ENCODE measurements around the gene DGKZ.

Gene DGKZ

GRCh38 chr11:46322759-46323158 is 24.5 kb upstream of the DGKZ start:
- in situ Hi-C loops (cut with MboI; ENCODE audit: low sequenced_read_pairs), result no loop called here

DNA sequence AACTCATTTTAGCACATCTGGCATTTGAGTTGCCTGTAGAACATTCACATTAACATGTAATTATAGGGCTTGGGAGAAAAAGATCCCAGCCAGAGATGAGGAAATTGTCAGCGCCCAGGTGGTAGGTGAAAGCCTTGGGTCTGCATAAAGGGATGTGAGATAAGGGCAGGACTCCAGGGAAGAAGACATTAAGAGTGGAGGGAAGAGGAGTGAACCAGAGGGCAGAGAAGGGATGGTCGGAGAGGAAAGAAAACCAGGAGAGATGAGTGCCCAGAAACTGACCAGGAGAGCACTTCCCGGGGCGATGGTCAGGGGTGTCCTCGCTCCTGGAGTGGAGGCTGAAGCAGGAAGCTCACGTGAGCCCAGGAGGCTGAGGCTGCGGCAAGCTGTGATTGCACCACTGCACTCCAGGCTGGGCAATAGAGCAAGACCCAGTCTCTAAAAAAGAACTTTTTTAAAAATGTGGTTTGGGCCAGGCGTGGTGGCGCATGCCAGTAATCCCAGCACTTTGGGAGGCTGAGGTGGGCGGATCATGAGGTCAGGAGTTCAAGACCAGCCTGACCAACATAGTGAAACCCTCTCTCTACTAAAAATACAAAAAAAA is 20.3 kb upstream of the DGKZ start:
- in situ Hi-C loops (cut with MboI; ENCODE audit: low sequenced_read_pairs), result no loop called here

DNA sequence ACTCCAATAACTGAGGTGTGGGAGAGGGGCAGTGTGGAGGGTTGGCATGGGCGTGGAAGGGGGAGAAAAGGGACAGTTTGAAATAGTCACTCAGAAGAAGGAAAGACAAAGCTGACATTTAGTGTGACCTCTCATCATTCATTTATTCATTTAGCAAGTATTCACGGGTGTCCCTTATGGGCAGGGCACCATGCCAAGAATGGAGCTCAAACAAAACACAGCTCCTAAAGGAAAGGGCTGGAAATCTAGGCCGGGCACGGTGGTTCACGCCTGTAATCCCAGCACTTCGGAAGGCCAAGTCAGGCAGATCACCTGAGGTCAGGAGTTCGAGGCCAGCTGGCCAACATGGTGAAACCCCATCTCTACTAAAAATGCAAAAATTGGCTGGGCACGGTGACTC is 19.4 kb upstream of the DGKZ start:
- in situ Hi-C loops (cut with MboI; ENCODE audit: low sequenced_read_pairs), result no loop called here

- in situ Hi-C loops (cut with MboI; ENCODE audit: low sequenced_read_pairs), result no loop called here
These were observed 17.1 kb upstream of the DGKZ start for GRCh38 chr11:46330154-46330553.

GRCh38 chr11:46330563-46331281 is 16.5 kb upstream of the DGKZ start:
- in situ Hi-C loops (cut with MboI; ENCODE audit: low sequenced_read_pairs), result no loop called here

DNA sequence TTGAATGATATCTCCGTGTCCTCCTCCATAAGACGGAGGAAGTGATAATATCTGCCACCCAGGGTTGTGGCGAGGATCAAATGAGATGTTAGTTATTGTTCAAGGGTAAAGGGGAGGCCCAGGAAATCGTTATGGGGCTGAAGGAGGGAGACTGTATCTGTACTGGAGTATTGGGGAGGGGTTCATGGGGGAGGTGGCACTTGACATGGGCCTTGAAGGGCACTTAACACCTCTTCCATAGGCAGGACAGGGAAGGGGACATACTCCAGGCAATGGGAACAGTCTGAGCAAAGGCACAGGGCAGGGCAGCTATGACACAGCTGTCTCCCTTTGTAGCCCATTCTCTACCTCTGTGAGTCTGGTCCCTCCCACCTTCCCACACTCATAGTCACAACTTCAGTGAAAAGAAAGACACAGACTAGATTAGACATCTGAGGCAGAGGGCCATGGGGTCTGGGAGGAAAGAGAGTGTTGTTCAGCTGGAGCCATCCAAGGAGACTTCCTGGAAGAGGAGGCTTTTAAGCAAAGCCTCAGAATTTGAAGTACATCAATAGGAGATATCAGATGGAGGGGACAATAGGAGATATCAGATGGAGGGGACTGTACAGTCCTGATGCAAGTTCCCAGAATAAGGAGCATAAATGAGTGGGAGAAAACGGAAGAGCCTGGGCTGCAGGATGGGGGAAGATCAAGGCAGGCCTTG is 15.8 kb upstream of the DGKZ start:
- in situ Hi-C loops (cut with MboI; ENCODE audit: low sequenced_read_pairs), result no loop called here

DNA sequence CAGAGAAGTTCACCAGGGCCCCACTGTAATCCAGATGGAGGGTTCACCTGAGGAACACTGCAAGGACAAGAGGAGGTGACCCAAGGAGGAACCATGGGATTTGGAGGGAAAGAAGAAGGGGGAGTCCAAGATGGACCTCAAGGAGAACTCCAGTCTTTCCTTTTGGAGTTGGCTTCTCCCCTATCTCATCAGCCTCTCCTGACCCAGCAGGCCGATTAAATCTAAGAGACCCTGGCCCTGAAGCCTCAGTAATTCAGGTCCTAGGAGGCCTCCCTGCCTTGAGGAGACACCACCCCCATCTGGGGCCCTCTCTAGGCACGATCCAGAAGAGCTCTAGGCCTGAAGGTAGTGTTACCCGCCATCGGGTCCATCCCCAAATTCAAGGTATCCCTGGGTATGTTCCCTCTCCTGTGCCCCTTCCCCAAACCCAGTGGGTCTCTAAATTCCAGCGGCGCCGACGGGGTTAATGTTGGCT is 15.1 kb upstream of the DGKZ start:
- in situ Hi-C loops (cut with MboI; ENCODE audit: low sequenced_read_pairs), result no loop called here

DNA sequence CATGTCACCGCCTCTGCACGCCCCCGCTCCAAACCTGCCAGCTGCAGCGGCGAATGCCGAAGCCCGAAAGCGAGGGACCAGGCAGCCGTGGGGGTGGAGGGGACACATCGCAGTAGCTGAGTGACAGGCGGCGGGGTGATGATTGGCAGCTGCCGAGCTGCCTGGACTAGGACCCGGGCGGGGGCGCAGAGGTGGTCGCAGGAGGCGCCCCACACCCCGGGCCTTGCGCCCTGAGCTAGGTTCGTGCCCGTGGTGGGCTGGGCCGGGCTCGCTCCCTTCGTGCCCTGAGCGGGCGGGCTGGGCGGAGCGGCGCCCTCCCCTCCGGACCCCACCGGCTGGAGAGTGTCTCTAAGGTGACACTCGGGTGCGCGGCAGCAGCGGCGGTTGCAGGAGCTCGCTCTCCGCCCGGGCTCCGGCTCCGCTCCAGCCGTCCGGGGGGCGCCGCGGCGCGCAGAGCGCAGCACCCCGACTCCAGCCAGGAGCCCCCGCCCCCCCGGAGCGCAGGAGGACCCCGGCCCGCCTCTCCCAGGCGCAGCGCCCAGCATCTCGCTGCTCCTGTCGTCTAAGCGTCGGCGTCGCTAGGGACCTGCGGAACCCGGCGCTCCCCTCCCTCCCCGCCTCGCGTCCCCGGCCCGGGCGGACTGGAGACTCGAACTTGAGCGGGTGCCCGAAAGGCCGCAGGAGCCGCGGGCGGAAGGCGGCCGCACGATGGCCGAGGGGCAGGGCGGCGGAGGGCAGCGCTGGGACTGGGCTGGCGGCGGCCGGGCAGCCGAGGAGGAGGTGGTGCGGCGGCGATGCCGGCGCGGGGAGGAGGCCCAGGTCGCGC is 14.5 kb upstream of the DGKZ start:
- in situ Hi-C loops (cut with MboI; ENCODE audit: low sequenced_read_pairs), result no loop called here

GRCh38 chr11:46333394-46333947 is 13.8 kb upstream of the DGKZ start:
- in situ Hi-C loops (cut with MboI; ENCODE audit: low sequenced_read_pairs), result no loop called here

DNA sequence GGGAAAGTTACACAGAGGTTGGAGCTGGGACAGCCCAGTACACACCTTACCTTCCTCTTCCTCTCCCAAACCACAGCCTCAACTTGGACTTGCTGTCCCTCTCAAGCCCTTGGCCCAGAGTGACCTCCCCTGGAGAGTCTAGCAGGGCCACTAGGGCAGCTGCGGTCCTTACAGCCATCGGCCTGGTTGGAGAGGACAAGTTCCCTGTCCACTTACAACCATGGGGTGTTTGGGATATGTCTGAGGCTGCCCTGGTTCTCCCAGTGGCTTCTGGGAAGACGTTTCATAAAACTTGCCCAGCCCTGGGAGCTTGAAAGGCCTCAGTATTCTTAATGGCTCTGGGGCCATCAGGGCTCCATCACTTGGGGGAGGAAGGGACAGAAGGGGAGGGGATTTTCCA is 13.1 kb upstream of the DGKZ start:
- in situ Hi-C loops (cut with MboI; ENCODE audit: low sequenced_read_pairs), result no loop called here

DNA sequence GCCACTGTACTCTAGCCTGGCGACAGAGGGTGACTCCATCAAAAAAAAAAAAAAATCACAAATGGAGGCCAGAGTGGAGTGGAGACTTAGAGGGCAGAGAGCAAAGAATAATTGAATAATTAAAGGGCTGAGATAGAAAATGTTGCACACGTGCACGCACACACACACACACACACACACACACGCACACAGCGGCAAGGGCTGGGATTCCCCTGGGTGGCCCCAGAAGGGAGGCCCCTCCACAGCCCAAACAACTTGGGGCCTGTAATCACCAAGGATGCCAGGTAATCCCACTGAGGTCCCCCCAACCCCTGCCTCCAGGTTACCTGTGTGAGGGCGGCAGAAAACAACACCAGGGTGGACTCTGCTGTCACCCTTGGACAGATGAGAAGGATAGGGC is 12.0 kb upstream of the DGKZ start:
- in situ Hi-C loops (cut with MboI; ENCODE audit: low sequenced_read_pairs), result no loop called here

DNA sequence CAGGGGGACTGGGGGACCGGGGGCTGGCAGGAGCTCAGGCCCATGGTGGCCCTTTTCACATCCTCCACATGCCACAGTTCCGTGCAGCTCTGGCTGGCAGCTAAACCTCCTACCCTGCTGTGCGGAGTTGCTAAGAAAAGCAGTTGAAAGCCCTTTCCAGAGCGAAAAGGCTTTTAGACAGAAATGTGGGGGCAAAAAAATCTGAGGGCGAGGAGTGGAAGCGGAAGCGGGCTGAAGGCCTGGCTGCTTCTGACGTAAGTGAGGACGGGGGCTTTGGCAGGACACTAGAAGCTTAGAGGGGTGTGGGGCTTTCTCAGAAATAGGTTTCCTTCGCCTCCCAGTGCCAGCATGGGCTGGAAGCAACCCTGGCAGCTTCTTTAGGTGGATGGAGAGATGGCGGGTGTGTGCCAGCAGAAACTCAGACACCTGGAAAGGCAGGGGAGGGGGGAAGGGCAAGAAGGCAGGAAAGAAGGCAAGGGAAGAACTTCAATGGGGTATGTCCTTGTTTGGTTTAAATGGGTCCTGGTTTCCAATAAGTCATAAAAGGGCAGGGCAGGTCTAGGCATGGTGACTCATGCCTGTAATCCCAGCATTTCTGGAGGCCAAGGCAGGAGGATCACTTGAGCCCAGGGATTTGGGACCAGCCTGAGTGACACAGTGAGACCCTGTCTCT is 11.2 kb upstream of the DGKZ start:
- in situ Hi-C loops (cut with MboI; ENCODE audit: low sequenced_read_pairs), result no loop called here

GRCh38 chr11:46336563-46337180 is 10.6 kb upstream of the DGKZ start:
- in situ Hi-C loops (cut with MboI; ENCODE audit: low sequenced_read_pairs), result no loop called here

DNA sequence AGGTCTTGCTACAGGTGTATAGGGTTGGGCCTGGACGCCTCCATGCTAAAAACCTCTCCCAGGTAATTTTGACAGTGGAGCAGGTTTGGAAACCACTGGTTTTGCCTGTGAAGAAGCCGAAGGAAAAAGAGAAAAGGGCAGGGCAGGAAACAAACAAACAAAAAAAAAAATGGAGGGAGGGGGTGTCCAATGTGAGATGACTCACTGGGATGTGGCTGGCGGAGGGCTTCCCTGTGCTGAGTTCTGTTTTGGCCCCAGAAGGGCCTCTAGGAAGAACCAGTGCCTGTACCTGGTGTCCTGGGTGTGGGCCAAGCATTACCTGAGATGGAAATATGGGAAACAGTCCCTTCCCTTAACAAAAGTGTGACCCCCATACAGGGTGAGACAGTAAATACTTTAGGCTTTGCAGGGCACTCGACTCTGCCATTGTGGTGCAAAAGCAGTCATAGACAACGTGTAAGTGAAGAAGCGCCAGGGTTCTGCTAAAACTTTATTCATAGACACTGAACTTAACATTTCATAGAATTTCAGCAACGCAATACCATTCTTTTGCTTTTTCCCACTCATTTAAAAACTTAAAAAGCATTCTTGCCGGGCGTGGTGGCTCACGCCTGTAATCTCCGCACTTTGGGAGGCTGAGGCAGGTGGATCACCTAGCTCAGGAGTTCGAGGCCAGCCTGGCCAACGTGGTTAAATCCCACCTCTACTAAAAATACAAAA is 9.5 kb upstream of the DGKZ start:
- in situ Hi-C loops (cut with MboI; ENCODE audit: low sequenced_read_pairs), result no loop called here

DNA sequence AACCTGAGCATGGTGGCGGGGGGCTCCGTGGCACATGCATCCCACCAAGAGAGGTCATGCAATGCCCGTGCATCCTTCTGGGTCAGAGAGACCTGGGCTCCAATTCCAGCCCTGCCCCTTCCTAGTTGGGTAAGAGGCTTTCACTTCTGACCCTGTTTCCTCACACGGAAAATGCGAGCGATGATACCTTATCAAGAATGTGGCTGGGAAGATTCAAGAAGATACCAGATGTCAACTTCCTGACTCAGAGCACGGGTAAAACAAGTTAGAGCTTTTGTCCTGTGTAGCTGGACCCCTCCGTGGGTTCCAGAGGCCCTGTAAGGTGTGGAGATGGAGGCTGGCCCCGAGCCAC is 8.7 kb upstream of the DGKZ start:
- in situ Hi-C loops (cut with MboI; ENCODE audit: low sequenced_read_pairs), result no loop called here

DNA sequence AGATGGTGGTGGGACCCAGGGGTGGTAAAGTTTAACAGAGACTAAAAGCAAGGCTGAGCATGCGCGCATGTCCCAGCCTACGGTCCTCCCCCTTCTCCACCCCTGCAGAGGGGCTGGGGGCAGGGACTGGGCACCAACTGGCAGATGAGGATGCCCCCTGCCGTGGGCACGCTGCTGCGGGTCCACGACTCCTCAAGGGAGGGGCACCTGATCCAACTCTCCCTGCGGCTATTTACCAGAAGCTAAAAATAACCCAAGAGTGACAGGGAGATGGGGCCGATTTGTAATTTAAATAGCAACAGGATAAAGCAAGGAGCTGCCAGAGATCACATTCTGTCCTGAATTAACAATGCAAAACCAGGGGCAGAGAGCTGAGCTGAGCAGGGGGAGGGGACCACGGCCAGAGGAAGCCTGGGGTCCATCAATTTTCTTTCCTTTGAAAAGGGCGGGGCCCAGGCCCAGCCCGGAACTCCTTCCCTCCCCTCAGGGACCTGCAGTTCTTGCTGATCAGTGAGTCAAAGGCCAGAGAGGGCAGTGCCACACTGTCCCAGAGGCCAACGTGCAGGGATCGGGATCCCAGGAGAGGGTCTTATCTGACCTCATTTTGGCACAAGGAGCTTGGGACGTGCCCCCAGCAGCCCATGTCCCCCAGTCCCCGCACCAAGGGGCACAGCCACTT is 8.1 kb upstream of the DGKZ start:
- in situ Hi-C loops (cut with MboI; ENCODE audit: low sequenced_read_pairs), result no loop called here

- in situ Hi-C loops (cut with MboI; ENCODE audit: low sequenced_read_pairs), result no loop called here
These were observed 7.4 kb upstream of the DGKZ start for GRCh38 chr11:46339816-46340215.

- in situ Hi-C loops (cut with MboI; ENCODE audit: low sequenced_read_pairs), result no loop called here
These were observed 5.8 kb upstream of the DGKZ start for GRCh38 chr11:46341454-46341853.

- in situ Hi-C loops (cut with MboI; ENCODE audit: low sequenced_read_pairs), result no loop called here
These were observed 5.0 kb upstream of the DGKZ start for GRCh38 chr11:46342239-46342638.

Measured in HL-60/S4 treated with retinoic acid at 250 ng/mL for 4 days and 3 days (cell line).